UCSD-AML1 (cell line): Measurements from ENCODE around the gene CRYM.
"Not testable (repeated sequence)": the region's sequence is repeated elsewhere in the genome, so short reads cannot be mapped to it uniquely, and the experiment has no call there.

Experiments
- DNase-seq: peaks from one replicate; lab custom pipeline; 2025; ENCODE audit not compliant: unreplicated experiment; lab: John Stamatoyannopoulos, UW

CRYM gene

DNA sequence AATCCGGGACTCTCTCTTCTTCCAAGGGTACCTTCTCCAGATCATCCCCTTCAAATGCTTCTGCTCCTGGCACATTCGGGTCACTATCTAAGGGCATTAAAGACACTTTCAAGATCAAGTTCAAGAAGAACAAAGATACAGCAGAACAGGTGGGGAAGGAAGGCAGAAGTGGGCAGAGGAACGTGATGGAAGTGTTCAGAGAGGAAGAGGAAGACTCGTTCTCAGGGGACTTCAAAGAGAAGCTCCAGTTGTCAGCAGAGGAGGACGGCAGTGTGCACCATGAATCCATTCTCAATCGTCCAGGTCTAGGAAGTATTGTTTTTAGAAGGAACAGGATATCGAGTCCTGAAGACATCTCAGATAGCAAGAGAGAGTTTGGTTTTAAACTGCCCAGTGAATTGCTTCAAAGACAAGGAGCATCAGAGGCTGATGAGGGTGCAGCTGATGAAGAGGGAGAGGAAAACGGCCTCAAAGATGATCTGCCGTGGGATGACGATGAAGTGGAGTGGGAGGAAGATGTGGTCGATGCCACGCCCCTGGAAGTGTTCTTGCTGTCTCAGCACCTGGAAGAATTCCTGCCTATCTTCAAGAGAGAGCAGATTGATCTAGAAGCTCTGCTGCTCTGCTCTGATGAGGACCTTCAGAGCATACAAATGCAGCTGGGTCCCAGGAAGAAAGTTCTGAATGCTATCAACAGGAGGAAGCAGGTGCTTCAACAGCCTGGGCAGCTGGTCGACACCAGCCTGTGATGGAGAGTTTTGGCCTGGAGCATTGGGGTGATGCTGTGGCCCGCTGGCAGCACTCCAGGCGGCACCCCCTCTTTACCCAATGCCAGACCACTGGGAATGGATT lies 27.8 kb downstream of the CRYM start:
- DNase-seq = no peak

DNA sequence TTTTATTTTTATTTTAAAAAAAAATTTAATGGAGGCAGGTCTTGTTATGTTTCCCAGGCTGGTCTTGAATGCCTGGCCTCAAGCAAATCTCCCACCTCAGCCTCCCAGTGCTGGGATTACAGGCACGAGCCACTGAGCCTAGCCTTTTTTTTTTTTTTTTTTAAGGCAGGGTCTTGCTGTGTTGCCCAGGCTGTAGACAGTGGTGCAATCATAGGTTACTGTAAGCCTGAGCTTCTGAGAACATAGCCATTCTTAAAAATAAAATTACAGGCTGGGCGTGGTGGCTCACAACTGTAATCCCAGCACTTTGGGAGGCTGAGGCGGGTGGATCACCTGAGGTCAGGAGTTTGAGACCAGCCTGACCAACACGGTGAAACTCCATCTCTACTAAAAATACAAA lies 29.9 kb downstream of the CRYM start:
- DNase-seq = not testable (repeated sequence)

DNA sequence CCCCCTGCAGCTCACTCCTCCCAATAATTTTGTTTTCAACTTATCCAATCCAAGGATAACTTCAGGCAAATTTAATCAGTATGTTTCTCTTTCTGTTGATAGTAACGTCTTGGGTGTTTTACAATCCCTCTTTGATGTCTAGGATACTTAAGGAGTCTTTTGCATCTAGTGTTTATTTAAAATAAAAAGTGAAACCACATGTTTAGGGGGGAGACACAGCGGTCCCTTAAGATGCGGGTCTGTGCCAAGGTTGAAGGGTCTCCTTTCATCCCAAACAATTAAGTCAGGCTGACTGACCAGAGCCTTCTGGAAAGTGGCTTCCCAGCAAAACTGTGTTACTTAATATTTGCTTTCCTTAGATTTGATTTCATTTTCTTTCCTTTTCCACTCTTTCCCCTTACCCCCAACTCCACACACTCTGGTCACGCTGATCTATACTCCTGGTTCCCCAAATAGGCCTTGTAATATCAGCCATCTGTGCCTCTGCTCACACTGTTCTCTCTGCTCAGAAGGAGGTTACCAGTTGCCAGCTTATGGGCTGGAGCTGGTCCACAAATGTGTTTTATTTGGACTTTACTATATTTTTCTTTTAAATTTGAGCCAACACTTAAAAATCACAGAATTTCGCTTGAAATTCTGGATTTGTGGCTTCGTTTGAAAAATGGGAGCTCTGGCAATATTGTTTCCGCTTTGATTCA lies 33.4 kb downstream of the CRYM start:
- DNase-seq = no peak

DNA sequence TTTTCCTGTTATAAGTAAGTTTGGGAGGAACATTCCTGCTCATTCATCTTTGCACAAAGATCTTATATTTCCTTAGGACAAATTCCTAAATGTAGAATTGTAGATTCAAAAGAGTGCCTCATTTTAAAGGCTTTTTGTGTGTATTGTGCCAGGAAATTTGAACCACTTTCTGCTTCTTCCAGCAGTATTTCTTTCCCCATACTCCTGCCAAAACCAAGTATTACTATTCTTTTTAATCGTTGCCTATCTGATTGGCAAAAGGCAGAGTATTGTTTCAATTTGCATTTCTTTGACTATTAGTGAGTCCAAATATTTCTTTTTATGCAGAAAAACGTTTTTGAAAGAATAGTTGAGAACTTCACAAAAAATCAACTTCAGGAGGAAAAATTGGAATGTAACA lies 35.3 kb downstream of the CRYM start:
- no peak for DNase-seq

DNA sequence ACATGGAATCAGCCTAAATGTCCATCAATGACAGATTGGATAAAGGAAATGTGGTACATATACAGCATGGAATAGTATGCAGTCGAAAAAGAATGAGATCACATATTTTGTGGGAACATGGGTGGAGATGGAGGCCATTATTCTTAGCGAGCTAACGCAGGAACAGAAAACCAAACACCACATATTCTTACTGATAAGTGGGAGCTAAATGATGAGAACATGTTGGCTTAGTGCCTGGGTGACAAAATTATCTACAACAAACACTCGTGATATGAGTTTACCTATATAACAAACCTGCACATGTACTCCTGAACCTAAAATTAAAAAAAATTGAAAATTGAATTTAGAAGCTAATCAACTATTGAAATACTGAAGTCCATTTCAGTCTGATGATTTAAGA lies 38.4 kb downstream of the CRYM start:
- no peak for DNase-seq

DNA sequence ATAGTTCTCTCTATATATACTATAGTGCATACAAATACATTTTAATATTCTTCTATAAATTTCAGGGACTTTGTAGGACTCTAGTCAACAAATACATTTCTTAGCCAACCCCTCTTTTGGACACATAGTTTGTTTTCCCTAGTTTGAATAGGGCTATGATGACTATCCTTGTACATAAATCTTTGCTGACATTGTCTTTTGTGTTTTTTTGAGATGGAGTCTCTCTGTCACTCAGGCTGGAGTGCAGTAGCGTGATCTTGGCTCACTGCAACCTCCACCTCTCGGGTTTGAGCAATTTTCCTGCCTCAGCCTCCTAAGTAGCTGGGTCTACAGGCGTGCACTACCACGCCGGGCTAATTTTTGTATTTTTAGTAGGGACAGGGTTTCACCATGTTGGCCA lies 41.3 kb downstream of the CRYM start:
- no peak for DNase-seq

DNA sequence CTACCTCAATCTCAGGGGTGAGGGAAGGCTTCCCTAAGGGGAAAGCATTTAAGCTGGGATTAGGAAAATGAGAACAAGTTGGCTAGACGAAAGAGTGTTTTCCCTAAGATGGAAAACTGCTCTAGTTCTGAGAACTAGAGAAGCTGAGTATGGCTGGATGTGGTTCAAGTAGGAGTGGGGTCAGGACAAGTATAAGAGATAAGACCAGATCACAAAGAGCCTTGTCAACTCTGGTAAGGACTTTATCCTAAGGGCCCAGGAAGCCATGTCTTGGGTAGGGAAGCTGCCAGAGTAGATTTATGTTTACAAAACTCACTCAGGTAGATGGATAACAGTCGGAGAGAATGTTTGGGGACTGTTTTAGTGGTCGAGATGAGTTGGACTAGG lies 42.9 kb downstream of the CRYM start:
- no peak for DNase-seq

DNA sequence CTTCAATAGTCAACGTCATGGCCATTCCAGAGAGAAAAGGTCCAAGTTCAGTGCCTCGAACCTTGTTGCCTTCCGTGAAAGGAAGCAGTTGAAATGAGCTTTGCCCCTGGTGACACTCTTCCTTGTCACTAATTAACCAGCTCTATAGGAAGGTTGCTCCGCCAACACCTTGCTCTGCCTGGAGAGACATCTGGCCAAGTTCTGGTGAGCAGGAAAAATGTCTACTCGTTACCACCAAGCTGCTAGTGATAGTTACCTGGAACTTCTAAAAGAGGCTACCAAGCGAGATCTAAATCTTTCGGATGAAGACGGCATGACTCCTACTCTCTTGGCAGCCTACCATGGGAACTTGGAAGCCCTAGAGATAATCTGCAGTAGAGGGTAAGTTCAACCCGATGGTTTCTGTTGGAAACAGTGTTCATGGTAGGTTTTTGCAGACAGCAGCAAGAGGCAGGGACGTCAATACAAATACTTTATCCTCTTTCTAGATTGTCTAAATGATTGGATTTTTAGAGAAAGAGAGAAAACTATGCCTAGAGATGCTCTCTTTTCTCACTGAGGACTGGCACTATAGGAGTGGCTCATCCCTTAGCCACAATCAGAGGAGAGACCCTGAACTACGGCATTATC lies 44.5 kb downstream of the CRYM start, which contains the start of gene ANKS4B:
Gene ANKS4B, plus strand, starts transcription at position 179 of the 630 bp plus-strand sequence. Its CDS starts 39 bp downstream, at position 218.
- no peak for DNase-seq

DNA sequence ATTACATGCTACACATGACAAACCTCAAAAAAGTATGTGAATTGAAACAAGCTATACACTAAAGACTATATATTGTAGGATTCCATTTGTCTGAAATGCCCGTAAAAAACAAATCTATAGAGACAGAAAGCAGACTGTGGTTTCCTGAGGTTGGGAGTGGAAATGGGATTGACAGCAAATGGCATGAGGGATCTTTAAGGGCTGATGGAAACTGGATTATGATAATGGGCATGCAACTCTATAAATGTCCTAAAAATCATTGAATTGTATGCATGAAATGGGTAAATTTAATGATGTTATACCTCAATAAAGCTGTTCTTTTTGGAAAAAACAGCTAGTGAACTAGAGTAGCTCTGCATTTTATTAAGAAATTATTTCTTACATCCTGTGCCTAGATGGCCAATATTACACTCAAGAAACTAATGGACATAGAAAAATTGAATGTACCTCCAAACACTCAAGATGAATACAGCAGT lies 45.0 kb downstream of the CRYM start:
- DNase-seq = no peak

DNA sequence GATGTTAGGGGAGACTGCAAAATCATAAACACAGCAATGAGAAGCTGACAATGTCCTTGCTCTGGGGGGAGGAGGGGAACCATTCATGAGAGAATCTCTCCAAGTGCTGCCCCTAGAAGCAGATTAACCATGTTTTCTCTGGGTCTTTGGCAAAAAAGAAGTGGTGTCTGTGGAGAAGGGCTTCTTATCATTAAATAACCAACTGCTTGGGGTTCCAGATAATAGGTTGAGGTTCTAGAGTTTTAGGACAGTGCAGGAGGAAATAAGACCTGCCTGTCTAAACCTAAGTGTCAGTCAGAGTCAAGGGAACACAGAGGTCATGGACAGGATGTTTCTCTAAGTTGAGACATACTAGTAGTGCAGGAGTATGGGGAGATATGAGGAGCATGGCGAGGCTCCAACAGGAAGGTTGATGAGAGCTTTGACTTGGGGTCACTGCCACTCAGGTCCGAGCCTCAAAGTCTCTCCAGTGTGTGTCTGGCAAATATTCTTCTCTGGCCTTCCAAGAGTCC lies 49.7 kb downstream of the CRYM start:
- DNase-seq = no peak

DNA sequence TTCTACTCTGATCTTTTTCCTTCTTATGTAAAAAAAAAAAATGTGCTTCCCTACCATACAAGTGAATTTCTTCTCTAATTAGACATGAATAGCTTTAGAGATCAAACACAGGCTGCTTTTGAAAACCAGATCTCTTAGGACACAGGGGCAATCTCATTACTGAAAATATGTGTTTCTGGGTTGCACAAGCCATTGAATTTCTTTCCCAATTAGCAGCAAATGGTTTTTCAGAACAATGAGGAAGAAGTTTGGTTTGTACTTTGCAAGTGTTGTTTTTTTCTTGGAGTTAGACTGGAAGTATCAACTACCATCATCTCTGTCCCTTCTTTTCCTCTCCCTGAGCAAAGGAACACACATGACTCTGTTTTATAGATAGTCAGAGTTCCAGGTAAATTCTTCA lies 50.2 kb downstream of the CRYM start:
- no peak for DNase-seq

DNA sequence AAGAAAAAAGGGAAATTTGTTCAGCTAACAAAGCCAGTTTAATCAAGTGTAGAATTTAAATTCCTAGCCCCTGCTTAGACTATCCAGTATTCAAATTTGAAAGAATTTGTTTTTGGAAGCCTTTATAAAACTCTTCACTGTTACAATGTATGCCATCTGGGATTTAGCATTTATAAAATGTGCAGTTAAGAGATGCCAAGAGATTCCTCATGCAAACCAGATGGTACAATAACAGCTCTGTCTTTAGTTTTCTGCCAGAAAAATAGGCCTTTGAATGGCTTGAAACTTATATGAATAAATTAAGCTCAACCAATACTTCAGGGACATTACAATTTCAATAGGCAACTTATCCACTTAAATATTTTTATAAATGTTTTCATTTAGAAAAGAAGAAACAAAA lies 51.3 kb downstream of the CRYM start:
- DNase-seq = no peak

DNA sequence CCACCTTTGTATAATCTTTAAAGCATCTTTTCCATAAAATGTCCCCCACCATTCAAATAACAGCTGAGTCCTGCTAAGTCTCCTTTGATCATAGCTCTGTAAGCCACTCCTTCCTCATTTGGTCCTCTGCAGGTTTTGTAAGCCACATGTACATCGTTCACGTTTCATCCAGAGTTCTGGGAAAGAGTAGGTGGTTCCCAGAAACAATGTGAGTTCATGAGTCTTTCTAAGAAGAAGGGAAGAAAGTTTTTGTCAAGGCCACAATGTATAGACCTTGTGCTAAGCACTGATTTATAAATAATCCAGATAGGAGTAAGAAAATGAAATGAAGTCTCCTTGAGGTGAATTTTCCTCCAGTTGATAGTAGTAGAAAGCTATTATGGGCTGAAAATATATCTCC lies 53.3 kb downstream of the CRYM start:
- DNase-seq = no peak

DNA sequence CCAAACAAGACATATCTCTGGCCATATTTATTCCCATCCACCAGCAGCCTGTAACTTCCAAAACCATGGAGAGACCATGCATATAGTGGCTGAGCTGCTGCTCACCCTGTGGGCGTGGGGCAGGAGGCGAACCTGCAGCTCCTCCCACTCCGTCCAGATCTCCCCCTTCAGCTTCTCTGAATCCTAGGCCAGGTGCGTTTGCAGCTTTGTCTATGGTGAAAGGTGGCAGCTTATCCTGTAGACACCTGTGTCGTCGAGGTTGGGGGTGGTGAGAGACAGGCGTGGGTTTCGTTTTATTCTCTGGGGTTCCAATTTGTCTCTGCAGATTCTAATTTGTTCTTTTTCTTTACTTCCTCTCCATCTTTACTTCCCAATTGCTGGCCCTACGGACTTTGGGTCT lies 54.3 kb downstream of the CRYM start:
- no peak for DNase-seq

DNA sequence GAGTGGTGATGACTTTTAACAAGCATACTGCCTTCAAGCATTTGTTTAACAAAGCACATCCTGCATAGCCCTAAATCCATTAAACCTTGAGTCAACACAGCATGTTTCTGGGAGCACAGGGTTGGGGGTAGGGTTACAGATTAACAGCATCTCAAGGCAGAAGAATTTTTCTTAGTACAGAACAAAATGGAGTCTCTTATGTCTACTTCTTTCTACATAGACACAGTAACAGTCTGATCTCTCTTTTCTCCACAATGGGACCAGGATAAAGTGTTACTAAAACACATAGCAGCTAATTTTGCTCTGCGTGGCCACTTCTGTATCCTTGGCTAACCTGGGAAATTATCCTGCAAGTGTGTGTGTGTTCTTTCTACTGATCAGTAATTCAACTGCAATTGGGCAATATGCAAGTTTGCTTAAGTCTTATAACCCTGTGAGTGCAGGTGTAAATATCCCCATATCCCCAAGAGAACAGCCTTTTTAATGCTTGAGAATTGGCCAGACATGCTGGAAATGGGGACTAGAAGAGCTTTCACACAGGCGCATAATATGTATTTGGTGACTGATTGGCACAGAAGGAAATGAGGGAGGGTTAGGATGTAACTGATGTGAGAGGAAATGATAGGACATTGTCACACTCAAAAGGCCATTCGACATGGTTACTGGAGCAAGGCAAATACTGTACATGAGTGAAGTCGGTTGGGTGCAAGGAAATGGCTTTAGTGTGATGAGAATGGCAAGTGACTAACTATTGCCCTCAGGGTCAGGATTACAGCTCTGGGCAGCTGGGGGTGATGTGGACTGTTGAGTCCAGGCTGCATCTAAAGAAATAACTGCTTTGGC lies 55.4 kb downstream of the CRYM start:
- DNase-seq = no peak

DNA sequence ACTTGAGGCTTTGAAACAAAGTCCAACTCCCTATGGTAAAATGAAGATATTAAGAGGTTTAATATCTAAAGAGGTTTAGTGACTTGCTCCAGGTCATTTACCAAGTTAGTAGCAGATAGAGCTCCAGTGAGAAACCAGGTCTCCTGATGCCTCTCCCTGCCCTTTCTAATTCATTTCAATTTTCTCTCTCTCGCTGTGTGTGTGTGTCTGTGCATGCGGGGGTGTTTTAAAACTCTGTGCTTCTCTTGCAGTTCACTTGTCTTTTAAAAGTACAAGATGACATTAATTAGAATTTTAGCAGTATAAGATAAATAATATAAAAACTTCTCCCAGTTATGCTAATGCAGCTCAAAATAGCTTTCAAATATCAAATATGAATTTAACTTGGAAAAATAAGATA lies 58.5 kb downstream of the CRYM start:
- DNase-seq = no peak

DNA sequence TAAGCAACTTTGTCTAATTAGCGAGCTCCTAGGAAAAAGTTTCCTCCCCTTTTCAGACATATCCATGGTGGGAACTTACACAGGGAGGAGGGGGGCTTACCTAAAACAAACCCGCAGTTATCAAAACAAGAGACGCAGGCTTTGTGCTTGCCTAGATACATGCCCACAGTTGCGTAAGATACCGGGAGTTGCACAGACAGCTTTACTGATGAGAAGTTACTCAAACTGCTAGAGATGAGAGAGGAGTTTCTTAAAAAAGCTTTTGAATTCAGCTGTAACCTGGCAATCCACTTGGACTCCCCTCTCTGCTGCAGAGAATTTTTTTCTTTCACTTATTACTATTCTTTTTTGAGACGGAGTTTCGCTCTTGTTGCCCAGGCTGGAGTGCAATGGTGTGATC lies 59.9 kb downstream of the CRYM start:
- no peak for DNase-seq

DNA sequence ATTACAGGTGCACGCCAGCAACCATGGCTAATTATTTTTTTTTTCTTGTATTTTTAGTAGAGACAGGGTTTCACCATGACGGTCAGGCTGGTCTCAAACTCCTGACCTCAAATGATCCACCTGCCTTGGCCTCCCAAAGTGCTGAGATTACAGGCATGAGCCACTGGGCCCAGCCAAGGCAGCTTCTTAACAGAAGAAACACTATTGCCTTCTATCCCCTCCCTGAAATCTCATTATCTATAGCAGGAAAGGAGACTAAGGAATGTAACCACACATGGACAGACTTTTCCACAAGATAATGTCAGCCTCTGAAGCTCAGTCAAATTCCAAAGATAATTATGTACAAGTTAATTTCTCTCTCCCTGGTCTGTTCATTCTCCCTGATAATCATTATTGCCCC lies 61.0 kb downstream of the CRYM start:
- DNase-seq = no peak

DNA sequence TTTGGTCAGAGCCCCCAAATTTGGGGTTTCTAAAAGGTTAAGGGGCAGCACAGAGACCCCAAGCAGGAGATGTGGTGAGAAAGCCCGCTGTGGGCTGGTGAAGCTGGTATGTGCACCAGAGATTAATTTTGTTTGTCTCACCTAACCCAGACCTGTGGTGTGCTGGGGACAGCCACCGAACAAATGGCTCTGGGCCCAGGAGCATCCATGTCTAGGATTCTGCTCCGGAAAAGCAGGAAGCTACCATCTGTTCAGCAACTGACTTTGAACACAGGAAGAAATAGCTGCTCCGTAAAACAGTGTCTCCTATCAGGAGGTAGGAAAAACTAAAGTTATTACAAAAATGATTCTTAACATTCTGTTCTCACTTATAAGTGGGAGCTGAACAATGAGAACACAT lies 64.0 kb downstream of the CRYM start:
- no peak for DNase-seq

DNA sequence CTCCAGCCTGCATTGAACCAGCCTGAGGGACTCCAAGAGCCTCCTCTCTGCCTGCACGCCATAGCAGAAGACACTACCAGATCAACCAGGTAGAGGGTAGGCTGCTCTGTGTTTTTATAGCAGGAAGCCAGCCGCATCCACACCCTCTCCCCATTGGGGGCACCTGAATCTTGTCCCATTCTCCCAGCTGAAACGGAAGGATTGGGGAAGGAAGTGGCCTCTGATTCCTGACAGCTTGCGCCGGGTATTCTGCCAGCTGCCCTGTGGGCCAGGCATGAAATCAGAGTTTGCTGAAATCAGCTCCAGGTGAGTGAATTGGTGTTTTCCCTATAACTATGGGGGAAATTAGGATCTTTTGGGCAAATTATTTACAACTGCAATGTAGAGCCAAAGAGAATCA lies 66.6 kb downstream of the CRYM start, which contains the start of gene ZP2:
Gene ZP2, minus strand, starts transcription at position 89 of the 400 bp plus-strand sequence. Its CDS starts 27 bp downstream, at position 62.
- DNase-seq = no peak
